Measurements from ENCODE around the gene DGCR8. TPM values are rescaled to one million over a fixed set of nuclear protein-coding genes. Genes with fewer than 3 reads are reported as not detected.
"Not testable (repeated sequence)": the region's sequence is repeated elsewhere in the genome, so short reads cannot be mapped to it uniquely, and the experiment has no call there.

DGCR8 gene
- total RNA-seq, 4 donors from 2014 or later = 34.3 to 182 (median 64.7) TPM

GRCh38 chr22:20157430-20158183 is 77.6 kb downstream of the DGCR8 start:
- in situ Hi-C loops (cut with MboI; ENCODE audit: low pct_ligation_motif_present in 1 of 4, low pct_unique_long_range_greater_than_20kb in 1 of 4, low sequenced_read_pairs in 3 of 4) = loop anchor here (5.0 to 25.0 kb wide), 4 partner anchors 125 to 480 kb away; no protein-coding TSS in a partner anchor
- H3K4me3 ChIP-seq = no peak overlapping the region

DNA sequence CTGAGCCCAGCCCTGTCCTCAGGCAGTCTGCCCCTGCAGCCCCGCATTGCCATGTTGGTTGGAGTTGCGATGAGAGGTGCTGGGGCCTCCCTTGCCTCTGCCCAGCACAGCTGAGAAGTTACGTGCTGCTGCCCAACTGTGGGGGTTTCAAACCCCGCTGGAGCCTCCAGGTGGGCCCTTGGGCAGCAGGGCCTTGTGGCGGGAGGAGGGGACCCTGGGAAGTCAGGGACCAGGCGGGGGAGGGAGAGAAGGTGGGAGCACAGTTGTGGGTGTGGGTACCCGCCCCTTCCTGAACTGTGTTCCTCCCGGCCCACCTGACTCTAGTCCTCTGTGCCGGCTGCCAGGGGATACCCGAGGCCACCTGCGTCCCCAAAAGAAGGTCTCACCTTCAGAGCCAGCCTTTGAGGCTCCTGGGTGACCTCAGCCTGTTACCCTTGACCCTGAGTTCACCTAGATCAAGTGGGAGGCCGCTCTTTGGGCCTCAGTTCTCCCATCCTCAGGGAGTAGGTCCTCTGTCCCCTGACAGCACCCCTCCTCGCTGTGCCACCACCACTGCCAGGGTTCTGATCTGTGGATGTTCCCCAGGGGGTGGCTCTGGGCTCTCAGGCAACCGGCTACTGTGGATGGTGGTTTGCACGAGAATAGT is 78.5 kb downstream of the DGCR8 start:
- in situ Hi-C loops (cut with MboI; ENCODE audit: low pct_ligation_motif_present in 1 of 4, low pct_unique_long_range_greater_than_20kb in 1 of 4, low sequenced_read_pairs in 3 of 4) (loop anchor here (5.0 to 25.0 kb wide), 4 partner anchors 124 to 479 kb away; no protein-coding TSS in a partner anchor), intact Hi-C loops (cut with DNase I; ENCODE audit: low total_unique reads) (loop anchor here (5.0 kb wide), 1 partner anchor 109 kb away; the partner anchor contains the start of gene RTN4R)
- Histone ChIP-seq H3K4me1 (peaks cover 0 to 7% (median 0%) of the 10 kb centered on the region in 4 donors), H3K9me3 (no peaks in the 10 kb centered on the region), H3K4me3 (no peak overlapping the region), H3K27ac (no peak overlapping the region), H3K36me3 (no peaks in the 10 kb centered on the region), H3K27me3 (peaks cover 27% of the 10 kb centered on the region)
- TF ChIP-seq, protein P1, sequence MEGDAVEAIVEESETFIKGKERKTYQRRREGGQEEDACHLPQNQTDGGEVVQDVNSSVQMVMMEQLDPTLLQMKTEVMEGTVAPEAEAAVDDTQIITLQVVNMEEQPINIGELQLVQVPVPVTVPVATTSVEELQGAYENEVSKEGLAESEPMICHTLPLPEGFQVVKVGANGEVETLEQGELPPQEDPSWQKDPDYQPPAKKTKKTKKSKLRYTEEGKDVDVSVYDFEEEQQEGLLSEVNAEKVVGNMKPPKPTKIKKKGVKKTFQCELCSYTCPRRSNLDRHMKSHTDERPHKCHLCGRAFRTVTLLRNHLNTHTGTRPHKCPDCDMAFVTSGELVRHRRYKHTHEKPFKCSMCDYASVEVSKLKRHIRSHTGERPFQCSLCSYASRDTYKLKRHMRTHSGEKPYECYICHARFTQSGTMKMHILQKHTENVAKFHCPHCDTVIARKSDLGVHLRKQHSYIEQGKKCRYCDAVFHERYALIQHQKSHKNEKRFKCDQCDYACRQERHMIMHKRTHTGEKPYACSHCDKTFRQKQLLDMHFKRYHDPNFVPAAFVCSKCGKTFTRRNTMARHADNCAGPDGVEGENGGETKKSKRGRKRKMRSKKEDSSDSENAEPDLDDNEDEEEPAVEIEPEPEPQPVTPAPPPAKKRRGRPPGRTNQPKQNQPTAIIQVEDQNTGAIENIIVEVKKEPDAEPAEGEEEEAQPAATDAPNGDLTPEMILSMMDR (IDR thresholded peaks at IDR 0.05) = no peak
- TF ChIP-seq POLR2A (IDR thresholded peaks at IDR 0.05) = no peak
- TF ChIP-seq EP300 (IDR thresholded peaks at IDR 0.05; ENCODE audit: low read depth) = no peak
- no peak for DNase-seq
- WGBS, 2 donors (ENCODE audit: low coverage in 1 of 2) = 20 to 59% methylated on average over 1 to 15 of the region's 15 CpGs

More at GRCh38 chr22:20157430-20158183, 77.6 kb downstream of the DGCR8 start:
- Histone ChIP-seq H3K9me3 (no peaks in the 10 kb centered on the region), H3K27me3 (peaks cover 27% of the 10 kb centered on the region), H3K4me1 (peaks cover 0 to 7% (median 0%) of the 10 kb centered on the region in 4 donors), H3K36me3 (no peaks in the 10 kb centered on the region), H3K27ac (no peak overlapping the region)
- intact Hi-C loops (cut with DNase I; ENCODE audit: low total_unique reads) = loop anchor here (5.0 kb wide), 1 partner anchor 110 kb away; the partner anchor contains the start of gene RTN4R
- no peak for TF ChIP-seq EP300 (IDR thresholded peaks at IDR 0.05; ENCODE audit: low read depth)
- TF ChIP-seq, protein P1 (IDR thresholded peaks at IDR 0.05) = no peak
- TF ChIP-seq POLR2AphosphoS5 (IDR thresholded peaks at IDR 0.05) = no peak
- TF ChIP-seq POLR2A (IDR thresholded peaks at IDR 0.05) = no peak
- DNase-seq = no peak
- WGBS, 2 donors (ENCODE audit: low coverage in 1 of 2) = 72% methylated on average over 11 of the region's 15 CpGs; no CpG with 5 or more reads in 1 of the 2 donors

- intact Hi-C loops (cut with DNase I; ENCODE audit: low total_unique reads) = loop anchor here (5.0 kb wide), 1 partner anchor 108 kb away; the partner anchor contains the start of gene RTN4R
Measured at GRCh38 chr22:20159076-20159475, 79.0 kb downstream of the DGCR8 start.

DNA sequence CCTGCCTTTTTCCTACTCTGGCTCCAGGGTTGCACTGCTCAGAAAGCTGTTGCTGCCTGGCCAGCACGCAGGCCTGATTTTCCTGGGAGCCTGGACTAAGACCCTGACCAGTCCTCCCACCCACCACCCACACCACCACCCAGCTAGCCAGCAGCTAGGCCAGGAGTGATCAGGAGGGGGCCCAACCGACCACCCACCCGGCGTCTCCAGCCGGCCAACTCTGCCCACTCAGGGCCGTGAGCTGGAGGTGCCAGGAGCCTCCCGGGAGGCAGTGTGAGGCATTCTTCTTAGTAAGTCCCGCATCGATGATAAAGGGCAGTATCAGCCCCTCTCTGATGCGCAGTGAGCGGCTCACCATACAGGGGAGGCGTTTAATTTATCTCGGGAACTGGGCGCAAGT is 79.5 kb downstream of the DGCR8 start:
- not testable (repeated sequence) for H3K4me3 ChIP-seq, DNase-seq, H3K36me3 ChIP-seq, H3K9me3 ChIP-seq, H3K4me1 ChIP-seq, H3K27ac ChIP-seq
- in situ Hi-C loops (cut with MboI; ENCODE audit: low pct_ligation_motif_present in 1 of 4, low pct_unique_long_range_greater_than_20kb in 1 of 4, low sequenced_read_pairs in 3 of 4) (loop anchor here (5.0 to 25.0 kb wide), 4 partner anchors 123 to 478 kb away; no protein-coding TSS in a partner anchor), intact Hi-C loops (cut with DNase I; ENCODE audit: low total_unique reads) (loop anchor here (5.0 kb wide), 1 partner anchor 108 kb away; the partner anchor contains the start of gene RTN4R)
- WGBS, 2 donors (ENCODE audit: low coverage in 1 of 2) = 67% methylated on average over 10 of the region's 14 CpGs; no CpG with 5 or more reads in 1 of the 2 donors
- peaks cover 23% of the 10 kb centered on the region for H3K27me3 ChIP-seq

More at GRCh38 chr22:20159076-20159475, 79.0 kb downstream of the DGCR8 start:
- no peak for DNase-seq
- H3K4me1 ChIP-seq = peaks cover 0 to 7% (median 0%) of the 10 kb centered on the region in 4 donors
- H3K4me3 ChIP-seq = no peak overlapping the region
- H3K36me3 ChIP-seq = no peaks in the 10 kb centered on the region
- H3K9me3 ChIP-seq = no peaks in the 10 kb centered on the region
- peaks cover 27% of the 10 kb centered on the region for H3K27me3 ChIP-seq
- in situ Hi-C loops (cut with MboI; ENCODE audit: low pct_ligation_motif_present in 1 of 4, low pct_unique_long_range_greater_than_20kb in 1 of 4, low sequenced_read_pairs in 3 of 4) = loop anchor here (5.0 to 25.0 kb wide), 4 partner anchors 123 to 478 kb away; no protein-coding TSS in a partner anchor
- TF ChIP-seq POLR2AphosphoS5 (IDR thresholded peaks at IDR 0.05) = no peak
- TF ChIP-seq, protein P1 (IDR thresholded peaks at IDR 0.05) = no peak
- no peak for TF ChIP-seq EP300 (IDR thresholded peaks at IDR 0.05; ENCODE audit: low read depth)
- no peak for TF ChIP-seq POLR2A (IDR thresholded peaks at IDR 0.05)
- WGBS, 2 donors (ENCODE audit: low coverage in 1 of 2) = 40% methylated on average over 9 of the region's 9 CpGs; no CpG with 5 or more reads in 1 of the 2 donors
- H3K27ac ChIP-seq = no peak overlapping the region
